SH-SY5Y (cell line): ENCODE measurements around the gene ZNF432.

ENCODE experiments used
- GATA2 ChIP-seq: IDR thresholded peaks from 2 replicates; pipeline ENCODE4 v1.6.1; 2011; ENCODE audit warnings: mild to moderate bottlenecking, low read depth, low read length
- GATA3 ChIP-seq: IDR thresholded peaks from 2 replicates; pipeline ENCODE4 v1.6.1; 2011; ENCODE audit warnings: low read depth, mild to moderate bottlenecking, low read length, moderate library complexity

DNA sequence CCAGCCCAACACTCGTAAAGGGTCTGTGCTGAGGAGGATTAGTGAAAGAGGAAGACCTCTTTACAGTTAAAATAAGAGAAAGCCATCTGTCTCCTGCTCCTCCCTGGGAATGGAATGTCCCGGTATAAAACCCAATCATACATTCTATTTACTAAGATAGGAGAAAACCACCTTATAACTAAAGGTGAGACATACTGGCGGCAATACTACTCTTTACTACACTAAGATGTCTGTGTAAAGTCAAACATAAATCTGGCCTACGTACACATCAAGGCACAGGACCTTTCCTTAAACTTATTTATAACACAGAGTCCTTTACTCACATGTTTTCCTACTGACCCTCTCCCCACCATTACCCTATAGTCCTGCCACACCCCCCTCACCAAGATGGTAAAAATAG, 65.3 kb downstream of the ZNF432 start:
- TF ChIP-seq GATA2 (no peak), GATA3 (no peak)
